Mucosa of stomach (tissue), 1 donor: ENCODE results near the gene POP4.

Experiments used
- H3K27me3 ChIP-seq: one replicate; pipeline ENCODE4 v1.7.0; 2013; ENCODE audit warnings: mild to moderate bottlenecking, low read length; ENCODE audit not compliant: control insufficient read depth, insufficient read depth
- H3K36me3 ChIP-seq: one replicate; pipeline ENCODE4 v1.7.0; 2013; ENCODE audit warnings: low read length; ENCODE audit not compliant: control insufficient read depth, insufficient read depth
- H3K4me1 ChIP-seq: one replicate; pipeline ENCODE4 v1.7.0; 2013; ENCODE audit warnings: mild to moderate bottlenecking, low read length; ENCODE audit not compliant: control insufficient read depth, insufficient read depth
- H3K4me3 ChIP-seq: one replicate; pipeline ENCODE4 v1.7.0; 2013; ENCODE audit warnings: low read length
- H3K9ac ChIP-seq: one replicate; pipeline ENCODE4 v1.7.0; 2013; ENCODE audit warnings: mild to moderate bottlenecking, low read length, moderate library complexity
- H3K9me3 ChIP-seq: one replicate; pipeline ENCODE4 v1.7.0; 2013; ENCODE audit warnings: mild to moderate bottlenecking, low read length, moderate library complexity; ENCODE audit not compliant: control insufficient read depth
- donor health status: Pancreatic carcinoma.

Gene POP4

GRCh38 chr19:29603308-29603707, 2.8 kb upstream of the POP4 start:
- Histone ChIP-seq H3K9ac (no peak overlapping the region), H3K9me3 (no peaks in the 10 kb centered on the region)

DNA sequence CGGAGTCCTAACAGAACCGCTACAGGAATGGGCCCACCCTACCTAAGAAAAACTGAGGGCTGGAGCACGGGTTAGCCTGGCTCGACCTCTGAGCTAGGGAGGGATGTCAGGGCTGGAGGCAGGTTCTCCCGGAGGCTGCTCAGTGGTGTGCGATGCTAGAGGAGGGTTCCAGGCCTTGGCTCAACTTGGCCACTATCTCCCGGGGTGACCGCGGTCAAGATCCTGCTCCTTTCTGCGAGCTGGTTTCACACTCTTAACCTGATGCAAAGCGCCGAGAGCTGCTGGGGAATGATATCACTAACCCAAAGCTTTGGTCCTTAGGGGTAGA, 301 bp downstream of the POP4 start:
- no peaks in the 10 kb centered on the region for H3K4me1 ChIP-seq

More at GRCh38 chr19:29603308-29603707, 2.8 kb upstream of the POP4 start:
- Histone ChIP-seq H3K4me3 (no peak overlapping the region), H3K27me3 (no peaks in the 10 kb centered on the region), H3K36me3 (no peaks in the 10 kb centered on the region), H3K4me1 (no peaks in the 10 kb centered on the region)

GRCh38 chr19:29609636-29610035, 3.6 kb downstream of the POP4 start:
- no peaks in the 10 kb centered on the region for H3K27me3 ChIP-seq
- no peaks in the 10 kb centered on the region for H3K9me3 ChIP-seq
- no peak overlapping the region for H3K4me3 ChIP-seq
- no peak overlapping the region for H3K9ac ChIP-seq
- H3K4me1 ChIP-seq: no peaks in the 10 kb centered on the region
- H3K36me3 ChIP-seq: peaks cover 8% of the 10 kb centered on the region

More for the DNA sequence above, 301 bp downstream of the POP4 start:
- no peaks in the 10 kb centered on the region for H3K27me3 ChIP-seq
- H3K9me3 ChIP-seq: no peaks in the 10 kb centered on the region
- H3K36me3 ChIP-seq: no peaks in the 10 kb centered on the region
- peak overlapping the region; percentile 83 for H3K4me3 ChIP-seq
- H3K9ac ChIP-seq: peak overlapping the region; percentile 100

- Histone ChIP-seq H3K4me3 (no peak overlapping the region), H3K27me3 (no peaks in the 10 kb centered on the region), H3K36me3 (peaks cover 8% of the 10 kb centered on the region)
These were observed 4.1 kb downstream of the POP4 start for GRCh38 chr19:29610213-29610573.

DNA sequence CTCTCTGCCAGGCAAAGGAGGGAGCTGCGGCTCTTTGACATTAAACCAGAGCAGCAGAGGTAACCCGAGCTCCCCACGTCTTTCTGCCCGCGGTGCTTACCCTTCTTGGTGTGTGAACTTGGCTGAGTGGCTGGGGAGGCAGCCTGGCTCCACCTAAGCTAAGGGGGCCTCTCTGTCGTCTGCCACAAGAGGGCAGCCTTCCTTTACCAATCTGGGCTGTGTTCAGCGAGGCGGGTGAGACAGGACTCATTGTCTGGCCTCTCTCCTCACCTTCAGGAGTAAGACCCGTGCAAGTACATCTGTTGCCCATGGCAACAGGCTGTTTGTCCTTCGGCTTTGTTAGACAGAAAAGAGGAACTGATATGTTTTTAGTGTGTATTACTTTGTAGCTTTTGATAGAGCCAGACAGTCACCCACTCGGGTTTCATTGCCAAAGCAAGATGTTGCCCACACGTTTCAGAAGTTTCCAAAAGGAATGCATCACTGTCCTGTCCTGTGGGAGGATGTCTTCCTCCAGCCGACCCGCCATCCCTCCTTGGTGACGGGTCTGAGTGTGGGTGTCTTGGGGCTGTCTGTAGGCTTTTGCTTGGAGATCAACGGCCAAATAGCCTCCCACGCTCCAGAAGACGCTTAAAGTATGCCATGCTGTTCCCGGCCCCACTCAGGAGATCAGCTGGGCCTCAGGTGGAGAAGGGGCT, 4.6 kb downstream of the POP4 start:
- Histone ChIP-seq H3K9ac (no peak overlapping the region), H3K36me3 (peaks cover 8% of the 10 kb centered on the region), H3K4me3 (no peak overlapping the region), H3K4me1 (no peaks in the 10 kb centered on the region), H3K9me3 (no peaks in the 10 kb centered on the region), H3K27me3 (no peaks in the 10 kb centered on the region)

More at GRCh38 chr19:29610213-29610573, 4.1 kb downstream of the POP4 start:
- Histone ChIP-seq H3K9ac (no peak overlapping the region), H3K4me1 (no peaks in the 10 kb centered on the region), H3K9me3 (no peaks in the 10 kb centered on the region)

DNA sequence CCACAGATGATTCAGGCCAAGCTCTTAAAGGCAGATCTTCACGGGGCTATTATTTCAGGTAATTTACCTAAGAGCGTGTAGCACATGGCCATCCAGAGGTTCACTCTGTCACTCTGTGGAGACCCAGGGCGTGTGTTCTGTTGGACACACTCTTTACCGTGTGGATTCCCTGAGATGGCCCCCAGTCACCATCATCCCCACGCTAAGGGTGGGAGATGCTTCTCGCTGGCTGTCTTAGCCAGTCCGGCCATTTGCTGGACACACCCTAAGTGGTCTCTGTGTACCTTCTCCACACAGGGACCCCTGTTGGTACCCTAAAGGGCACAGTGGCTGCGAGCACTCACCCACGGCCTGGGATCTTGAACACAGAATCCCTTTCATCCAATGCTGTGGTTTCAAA, 6.0 kb downstream of the POP4 start:
- Histone ChIP-seq H3K4me3 (no peak overlapping the region), H3K9me3 (no peaks in the 10 kb centered on the region), H3K36me3 (peaks cover 8% of the 10 kb centered on the region), H3K4me1 (no peaks in the 10 kb centered on the region), H3K27me3 (no peaks in the 10 kb centered on the region), H3K9ac (no peak overlapping the region)

- H3K27me3 ChIP-seq: no peaks in the 10 kb centered on the region
- no peaks in the 10 kb centered on the region for H3K9me3 ChIP-seq
- no peaks in the 10 kb centered on the region for H3K4me1 ChIP-seq
- peaks cover 8% of the 10 kb centered on the region for H3K36me3 ChIP-seq
- H3K4me3 ChIP-seq: no peak overlapping the region
- no peak overlapping the region for H3K9ac ChIP-seq
These were observed 6.9 kb downstream of the POP4 start for GRCh38 chr19:29612801-29613595.

DNA sequence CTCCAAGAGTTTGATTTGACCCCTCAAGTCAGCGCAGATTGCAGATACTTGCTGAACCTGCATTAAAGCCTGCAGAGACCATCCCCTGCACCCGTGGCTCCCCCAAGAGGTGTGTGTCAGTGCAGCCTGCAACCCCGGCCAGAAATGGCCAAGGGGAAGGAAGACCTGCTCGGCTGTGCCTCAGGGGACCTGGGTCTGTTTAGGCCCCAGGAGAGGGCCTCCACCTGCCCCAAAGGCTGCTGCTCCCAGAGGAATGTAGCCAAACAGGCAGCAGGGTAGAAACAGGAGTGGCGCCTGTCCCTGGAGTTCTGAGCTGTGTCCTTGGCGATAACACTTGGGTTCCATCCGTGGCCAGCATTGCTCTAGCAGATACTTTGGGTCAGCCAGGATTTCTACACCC, 8.0 kb downstream of the POP4 start:
- H3K27me3 ChIP-seq: no peaks in the 10 kb centered on the region
- no peak overlapping the region for H3K9ac ChIP-seq
- no peaks in the 10 kb centered on the region for H3K9me3 ChIP-seq
- H3K36me3 ChIP-seq: peaks cover 8% of the 10 kb centered on the region
- no peaks in the 10 kb centered on the region for H3K4me1 ChIP-seq
- no peak overlapping the region for H3K4me3 ChIP-seq

DNA sequence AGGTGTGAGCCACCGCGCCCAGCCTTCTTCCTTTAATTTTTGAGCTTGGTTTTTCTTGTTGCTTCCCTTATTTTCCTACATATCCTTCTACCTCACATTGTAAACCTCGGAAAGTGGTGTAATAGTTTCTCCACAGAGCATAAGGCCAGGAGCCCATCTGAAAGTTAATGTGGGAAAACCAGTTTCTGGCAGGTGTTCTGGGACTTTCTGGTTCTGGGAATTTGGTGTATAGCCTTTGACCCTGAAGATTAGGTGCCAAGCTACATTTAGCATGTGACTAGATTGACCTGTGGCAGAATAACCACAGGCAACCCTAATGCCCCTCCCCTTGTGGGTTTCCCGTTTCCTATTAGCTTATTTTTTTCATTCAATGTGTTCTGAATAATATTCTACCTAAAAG, 8.7 kb downstream of the POP4 start:
- no peak overlapping the region for H3K4me3 ChIP-seq
- H3K9ac ChIP-seq: no peak overlapping the region
- H3K4me1 ChIP-seq: no peaks in the 10 kb centered on the region
- H3K36me3 ChIP-seq: peaks cover 8% of the 10 kb centered on the region
- H3K9me3 ChIP-seq: no peaks in the 10 kb centered on the region
- H3K27me3 ChIP-seq: no peaks in the 10 kb centered on the region

- Histone ChIP-seq H3K4me1 (no peaks in the 10 kb centered on the region), H3K9me3 (no peaks in the 10 kb centered on the region), H3K36me3 (peaks cover 8% of the 10 kb centered on the region), H3K27me3 (no peaks in the 10 kb centered on the region), H3K4me3 (no peak overlapping the region), H3K9ac (no peak overlapping the region)
These were observed 9.9 kb downstream of the POP4 start for GRCh38 chr19:29615891-29616425.

DNA sequence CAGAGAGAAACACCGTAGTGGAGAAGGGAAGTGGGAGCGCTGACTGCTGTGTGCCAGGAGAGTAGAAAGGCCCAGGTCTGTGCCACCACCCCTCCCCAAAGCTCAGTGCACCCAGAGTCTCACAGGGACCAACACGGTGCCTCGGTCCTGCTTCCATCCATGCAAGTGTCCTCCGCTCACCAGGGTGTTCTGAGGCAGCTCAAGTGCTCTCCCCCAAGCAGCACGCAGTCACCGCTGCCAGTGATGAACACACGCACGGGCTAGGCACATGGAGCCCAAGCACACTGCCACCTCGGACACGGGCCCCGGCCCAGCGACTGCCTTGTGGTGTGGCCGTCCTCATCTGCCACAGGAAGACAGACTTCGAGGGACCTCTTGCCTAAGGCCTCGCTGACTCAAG, 10.5 kb downstream of the POP4 start:
- no peak overlapping the region for H3K9ac ChIP-seq
- no peaks in the 10 kb centered on the region for H3K27me3 ChIP-seq
- H3K4me1 ChIP-seq: no peaks in the 10 kb centered on the region
- peaks cover 8% of the 10 kb centered on the region for H3K36me3 ChIP-seq
- H3K4me3 ChIP-seq: no peak overlapping the region
- no peaks in the 10 kb centered on the region for H3K9me3 ChIP-seq
